Fibroblast of skin of back (primary cell): ENCODE results near the gene RAB18.
A peak's percentile ranks its signal among the peaks of the same experiment; 100 is the strongest.
"Not testable (repeated sequence)": the region's sequence is repeated elsewhere in the genome, so short reads cannot be mapped to it uniquely, and the experiment has no call there.

Experiments
- DNase-seq: peaks from one replicate; pipeline ENCODE4 v3.0.0-alpha.2; 2013

Gene RAB18

GRCh38 chr10:27547047-27547446, 42.9 kb downstream of the RAB18 start:
- DNase-seq: no peak

GRCh38 chr10:27547482-27547881, 43.4 kb downstream of the RAB18 start:
- DNase-seq: no peak

DNA sequence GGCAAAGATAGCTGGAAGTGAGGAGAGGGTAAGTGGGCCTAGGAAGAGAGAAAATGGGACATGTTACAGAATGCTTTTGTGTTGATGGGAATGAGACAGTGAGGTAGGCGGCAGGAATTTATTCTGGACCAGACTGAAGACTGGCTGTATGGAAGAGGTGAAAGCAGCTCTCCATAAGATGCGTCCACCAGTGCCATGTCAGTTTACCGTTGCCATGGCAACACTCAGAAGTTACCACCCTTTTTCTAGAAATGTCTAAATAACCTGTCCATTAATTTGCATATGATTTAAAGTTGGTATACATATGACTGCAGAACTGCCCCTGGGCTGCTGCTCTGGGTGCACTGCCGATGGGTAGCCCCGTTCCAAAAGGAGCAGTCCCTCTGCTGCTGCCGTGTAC, 46.7 kb downstream of the RAB18 start:
- no peak for DNase-seq

- peak; percentile 58 for DNase-seq
Measured at GRCh38 chr10:27558612-27559020, 54.5 kb downstream of the RAB18 start.

GRCh38 chr10:27561334-27561733, 57.2 kb downstream of the RAB18 start:
- no peak for DNase-seq

DNA sequence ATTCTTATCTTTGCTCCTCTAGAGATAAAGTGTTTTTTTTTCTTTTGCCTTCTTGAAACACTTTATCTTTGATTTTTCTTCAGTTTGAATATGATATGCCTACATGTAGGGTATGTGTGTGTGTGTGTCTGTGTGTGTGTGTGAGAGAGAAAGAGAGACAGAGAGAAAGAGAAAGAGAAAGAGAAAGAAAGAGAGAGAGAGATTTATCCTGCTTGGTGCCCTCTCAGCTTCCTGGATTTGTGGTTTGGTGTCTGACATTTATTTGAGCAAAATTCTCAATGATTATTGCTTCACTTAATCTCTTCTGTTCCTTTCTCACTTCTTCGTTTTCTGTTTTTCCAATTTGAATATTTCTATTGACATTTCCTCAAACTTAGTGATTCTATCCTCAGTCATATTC, 60.3 kb downstream of the RAB18 start:
- no peak for DNase-seq

- no peak for DNase-seq
Measured at GRCh38 chr10:27564880-27565279, 60.8 kb downstream of the RAB18 start.

- DNase-seq: no peak
Measured at GRCh38 chr10:27568196-27569175, 64.4 kb downstream of the RAB18 start.

- DNase-seq: no peak
Measured at GRCh38 chr10:27569946-27570345, 65.8 kb downstream of the RAB18 start.

GRCh38 chr10:27577038-27577437, 72.9 kb downstream of the RAB18 start:
- not testable (repeated sequence) for DNase-seq

- no peak for DNase-seq
Measured at GRCh38 chr10:27578316-27578715, 74.2 kb downstream of the RAB18 start.

GRCh38 chr10:27581225-27581624, 77.1 kb downstream of the RAB18 start:
- DNase-seq: no peak

GRCh38 chr10:27584302-27584701, 80.2 kb downstream of the RAB18 start:
- no peak for DNase-seq
